HG02981 (cell line): ENCODE results near the gene TOMM40L.

Experiments used
- ATAC-seq: cut with Tn5 transposase; IDR thresholded peaks from one replicate; pipeline ENCODE4 v1.9.1; 2021; ENCODE audit warnings: mild to moderate bottlenecking, moderate library complexity; ENCODE audit not compliant: unreplicated experiment

TOMM40L gene

DNA sequence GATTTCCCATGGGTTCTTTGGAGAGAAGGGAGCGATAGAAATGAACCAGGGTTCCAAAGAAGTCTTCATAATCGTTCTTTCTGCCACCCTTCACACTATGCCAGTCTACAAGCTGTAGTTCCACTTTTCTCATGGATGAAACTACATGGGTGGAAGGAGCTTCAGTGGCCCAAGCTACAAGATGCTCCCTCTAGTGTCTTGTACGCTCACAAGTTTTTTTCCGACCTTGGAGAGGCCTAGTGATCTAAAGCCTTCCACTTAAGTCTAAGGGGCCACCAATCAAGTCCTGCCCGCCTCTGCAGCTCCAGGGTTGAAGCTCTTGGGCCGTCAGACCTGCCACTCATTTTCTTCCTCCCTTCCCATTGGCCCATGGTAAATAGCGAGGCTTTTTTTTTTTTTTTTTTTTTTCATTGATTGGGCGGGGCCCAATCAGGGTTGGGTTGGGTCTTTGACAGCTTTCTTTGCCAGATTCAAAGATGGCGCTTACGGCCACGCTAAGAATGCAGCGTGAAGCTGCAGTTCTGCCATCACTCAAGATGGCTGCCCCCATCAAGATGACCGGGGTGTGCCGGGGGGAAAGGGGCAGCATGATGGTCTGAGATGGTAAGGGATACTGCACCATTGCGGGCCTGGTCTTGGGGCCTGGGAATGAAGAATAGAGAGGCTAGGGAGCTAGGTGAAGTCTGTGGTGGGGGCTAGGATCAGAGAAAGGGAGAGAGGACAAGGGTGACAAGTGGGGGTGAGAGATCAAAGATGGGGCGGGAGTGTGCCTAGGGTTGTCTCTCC lies at the start of gene TOMM40L:
TOMM40L (plus strand) TSS at position 527 of the 786 bp plus-strand sequence. CDS start 430 bp downstream, outside the sequence.
- peak; percentile 96 for ATAC-seq

GRCh38 chr1:161176468-161177111 lies 49.3 kb upstream of the TOMM40L start:
- ATAC-seq, result no peak

DNA sequence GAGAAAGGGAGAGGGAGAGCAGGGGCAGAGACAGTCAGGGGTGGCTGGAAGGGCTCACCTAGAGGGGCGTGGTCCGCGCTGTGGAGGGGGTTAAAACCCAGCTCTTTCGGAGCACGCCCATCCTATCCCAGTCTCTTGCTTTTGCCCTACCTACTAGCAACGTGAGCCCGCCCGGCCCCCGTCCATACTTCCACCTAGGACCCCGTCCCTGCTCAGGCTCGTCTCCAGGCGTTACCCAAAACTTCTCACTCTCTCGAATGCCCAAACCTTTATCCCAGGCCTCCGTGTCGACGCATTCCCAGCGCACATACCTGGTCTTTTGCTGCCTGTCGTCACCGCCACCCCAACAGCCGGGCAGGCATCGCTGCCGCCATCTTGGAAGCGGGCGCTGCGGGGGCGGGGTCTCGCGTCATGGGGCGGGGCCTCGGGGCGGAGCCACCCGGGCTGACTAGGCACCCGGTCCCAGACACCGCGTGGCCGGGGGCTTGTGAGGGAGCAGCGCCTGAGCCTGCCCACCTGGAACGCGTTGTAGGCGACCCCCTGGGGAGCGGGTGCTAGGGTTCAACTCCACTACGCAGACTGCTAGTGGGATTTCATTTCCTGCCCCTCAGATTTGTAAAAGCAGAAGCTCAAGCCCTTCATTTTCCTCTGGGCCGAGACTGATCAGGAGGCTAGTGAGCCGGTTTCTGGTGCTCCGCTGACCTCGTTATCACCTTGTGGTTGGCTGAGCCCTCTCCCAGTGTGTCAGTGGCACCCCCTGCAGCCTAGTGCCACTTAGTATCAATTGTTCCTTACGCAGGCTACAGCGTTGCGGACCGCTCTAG lies 48.5 kb upstream of the TOMM40L start, which contains the start of gene B4GALT3:
B4GALT3 (minus strand) TSS at position 396 of the 824 bp plus-strand sequence. CDS start 1,447 bp downstream, outside the sequence.
- peak; percentile 78 for ATAC-seq

- ATAC-seq, result no peak
Observed at GRCh38 chr1:161177936-161178244, 48.0 kb upstream of the TOMM40L start.

DNA sequence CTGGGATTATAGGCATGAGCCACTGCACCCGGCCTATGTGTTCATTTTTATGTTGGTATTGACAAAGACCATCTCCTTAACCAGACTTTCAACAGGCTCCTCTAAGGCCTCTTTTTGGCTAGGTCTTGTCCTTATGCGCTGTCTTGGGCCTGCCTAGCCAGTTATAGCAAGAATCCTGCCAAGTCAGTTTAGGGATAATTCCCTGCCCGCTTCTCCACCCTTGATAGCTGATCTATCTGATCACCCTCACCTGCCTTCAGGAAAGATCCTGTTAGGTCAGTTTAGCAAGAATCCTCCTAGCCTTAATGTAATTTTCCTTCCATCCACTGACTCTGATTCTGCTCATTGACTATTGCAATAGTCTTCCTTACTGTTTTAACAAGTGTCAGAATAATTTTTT lies 46.2 kb upstream of the TOMM40L start:
- no peak for ATAC-seq

GRCh38 chr1:161180639-161181038 lies 45.2 kb upstream of the TOMM40L start:
- ATAC-seq, result no peak

GRCh38 chr1:161182214-161182613 lies 43.6 kb upstream of the TOMM40L start:
- ATAC-seq, result peak; percentile 46

DNA sequence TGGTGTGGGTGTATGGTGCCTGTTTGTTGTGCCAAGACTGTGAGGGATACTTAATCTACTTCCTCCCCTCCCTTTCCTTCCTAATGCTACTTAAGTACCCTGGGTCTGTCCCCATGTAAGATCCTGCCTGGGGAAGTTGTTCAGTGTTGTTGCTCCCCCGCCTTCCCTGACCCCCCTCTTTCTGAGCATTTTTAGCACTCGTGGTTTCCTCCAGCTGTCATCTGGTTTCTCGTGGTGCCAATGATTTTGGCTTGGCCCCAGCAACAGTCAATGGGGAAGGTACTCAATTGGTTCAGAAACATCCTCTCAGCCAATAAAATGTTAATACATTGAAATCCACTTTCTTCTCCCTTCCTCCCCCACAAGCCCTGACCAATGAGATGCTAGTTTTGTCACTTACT lies 40.6 kb upstream of the TOMM40L start:
- ATAC-seq, result peak; percentile 58

GRCh38 chr1:161185732-161186311 lies 40.0 kb upstream of the TOMM40L start:
- ATAC-seq, result no peak

DNA sequence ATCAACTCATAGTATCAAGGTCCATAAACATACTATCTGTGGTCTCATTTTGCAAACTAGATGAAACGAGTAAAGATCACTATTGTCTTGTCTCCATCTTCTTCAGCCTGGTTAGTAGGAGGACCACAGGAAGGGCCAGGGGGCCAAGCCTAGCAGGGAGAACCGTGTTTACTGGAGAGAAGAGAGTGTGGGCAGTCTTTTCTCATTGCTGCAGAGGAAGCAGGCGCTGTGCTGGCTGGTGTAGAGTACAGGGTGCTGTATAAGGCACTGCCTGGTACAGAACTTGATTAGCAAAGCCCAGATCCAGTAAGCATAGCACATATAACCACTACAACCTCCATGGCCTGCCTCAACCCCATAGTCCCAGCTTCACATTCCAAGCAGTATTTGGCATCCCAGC lies 38.5 kb upstream of the TOMM40L start:
- ATAC-seq, result no peak

DNA sequence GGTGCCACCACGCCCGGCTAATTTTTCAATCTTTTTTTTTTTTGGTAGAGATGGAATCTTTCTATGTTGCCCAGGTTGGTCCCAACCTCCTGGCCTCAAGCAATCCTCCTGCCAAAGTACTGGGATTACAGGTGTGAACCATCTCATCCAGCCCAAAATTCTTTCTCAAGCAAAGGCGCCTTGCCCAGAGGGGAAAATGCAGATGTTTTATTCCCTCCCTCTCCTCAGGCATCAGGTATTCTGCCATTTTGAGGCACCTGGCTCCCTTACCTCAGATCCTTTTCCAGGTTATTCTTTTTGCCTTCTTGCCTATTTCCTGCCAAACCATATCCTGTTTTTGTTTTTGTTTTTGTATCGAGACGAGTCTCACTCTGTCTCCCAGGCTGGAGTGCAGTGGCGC lies 37.5 kb upstream of the TOMM40L start:
- no peak for ATAC-seq

DNA sequence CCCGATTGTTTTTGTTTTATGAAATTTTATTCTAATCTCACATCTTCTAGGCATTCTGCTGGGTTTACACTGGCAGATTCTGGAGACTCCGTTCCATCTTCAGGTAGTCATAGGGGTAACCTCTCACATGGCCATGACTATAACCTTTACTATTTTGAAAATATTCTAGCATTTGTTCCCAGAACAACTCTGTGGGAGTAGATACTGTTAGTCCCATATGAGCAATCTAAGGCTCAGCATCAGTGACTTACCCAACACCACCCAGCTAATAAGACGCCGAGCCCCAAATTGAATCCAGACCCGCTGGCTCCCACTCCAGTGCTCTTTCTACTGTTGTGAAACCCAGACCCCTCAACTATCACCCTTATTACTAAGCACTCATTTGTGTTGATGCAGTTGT lies 36.8 kb upstream of the TOMM40L start:
- ATAC-seq, result no peak

- no peak for ATAC-seq
Observed at GRCh38 chr1:161190962-161191521, 34.8 kb upstream of the TOMM40L start.

DNA sequence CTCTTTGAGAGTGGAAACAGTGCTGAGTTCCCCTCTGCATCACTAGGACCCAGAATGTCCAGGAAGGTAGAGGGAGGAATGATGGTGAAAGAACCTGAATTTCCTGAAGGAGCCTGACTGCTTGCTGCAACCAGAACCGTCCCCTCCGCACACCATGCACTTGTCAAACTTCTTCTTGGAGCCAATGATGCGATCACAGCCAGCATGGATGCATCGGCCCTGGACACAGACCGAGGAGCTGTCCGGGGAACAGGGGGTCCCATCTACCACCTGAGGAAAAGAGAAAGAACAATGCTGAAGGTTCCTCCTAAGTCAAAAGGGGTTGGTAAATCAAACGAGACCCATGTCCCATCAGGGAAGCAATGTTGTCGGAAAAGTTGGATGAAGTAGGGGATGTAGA lies 33.9 kb upstream of the TOMM40L start:
- no peak for ATAC-seq

- ATAC-seq, result peak; percentile 74
Observed at GRCh38 chr1:161192476-161193465, 33.1 kb upstream of the TOMM40L start.

GRCh38 chr1:161193561-161194235 lies 32.2 kb upstream of the TOMM40L start:
- ATAC-seq, result no peak

GRCh38 chr1:161195171-161195570 lies 30.7 kb upstream of the TOMM40L start:
- no peak for ATAC-seq

GRCh38 chr1:161196111-161196510 lies 29.7 kb upstream of the TOMM40L start:
- ATAC-seq, result no peak
